Measurements from ENCODE around the gene ERBB3.

GRCh38 chr12:56103823-56104108 lies 23.8 kb downstream of the ERBB3 start:
- TF ChIP-seq POLR2A (IDR thresholded peaks at IDR 0.05) (no peak), POLR2AphosphoS5 (IDR thresholded peaks at IDR 0.05) (no peak)
- TF ChIP-seq, protein P1, sequence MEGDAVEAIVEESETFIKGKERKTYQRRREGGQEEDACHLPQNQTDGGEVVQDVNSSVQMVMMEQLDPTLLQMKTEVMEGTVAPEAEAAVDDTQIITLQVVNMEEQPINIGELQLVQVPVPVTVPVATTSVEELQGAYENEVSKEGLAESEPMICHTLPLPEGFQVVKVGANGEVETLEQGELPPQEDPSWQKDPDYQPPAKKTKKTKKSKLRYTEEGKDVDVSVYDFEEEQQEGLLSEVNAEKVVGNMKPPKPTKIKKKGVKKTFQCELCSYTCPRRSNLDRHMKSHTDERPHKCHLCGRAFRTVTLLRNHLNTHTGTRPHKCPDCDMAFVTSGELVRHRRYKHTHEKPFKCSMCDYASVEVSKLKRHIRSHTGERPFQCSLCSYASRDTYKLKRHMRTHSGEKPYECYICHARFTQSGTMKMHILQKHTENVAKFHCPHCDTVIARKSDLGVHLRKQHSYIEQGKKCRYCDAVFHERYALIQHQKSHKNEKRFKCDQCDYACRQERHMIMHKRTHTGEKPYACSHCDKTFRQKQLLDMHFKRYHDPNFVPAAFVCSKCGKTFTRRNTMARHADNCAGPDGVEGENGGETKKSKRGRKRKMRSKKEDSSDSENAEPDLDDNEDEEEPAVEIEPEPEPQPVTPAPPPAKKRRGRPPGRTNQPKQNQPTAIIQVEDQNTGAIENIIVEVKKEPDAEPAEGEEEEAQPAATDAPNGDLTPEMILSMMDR (IDR thresholded peaks at IDR 0.05) = no peak

Data from breast epithelium (tissue), 3 donors.